Loucy (cell line): ENCODE results near the gene DAB1.

Experiments used
- EZH2phosphoT487 ChIP-seq: fragments of 200-600 bp; IDR thresholded peaks from 2 replicates; pipeline ENCODE4 v1.6.1; 2018; ENCODE audit warnings: antibody characterized with exemption, mild to moderate bottlenecking, moderate library complexity, borderline replicate concordance
- TF ChIP-seq, protein P1 (sequence below): fragments of 200-600 bp; sonication (generic); conservative IDR thresholded peaks from 2 replicates; pipeline ENCODE4 v1.5.1; 2014; ENCODE audit warnings: mild to moderate bottlenecking, antibody characterized with exemption, low read length

DNA sequence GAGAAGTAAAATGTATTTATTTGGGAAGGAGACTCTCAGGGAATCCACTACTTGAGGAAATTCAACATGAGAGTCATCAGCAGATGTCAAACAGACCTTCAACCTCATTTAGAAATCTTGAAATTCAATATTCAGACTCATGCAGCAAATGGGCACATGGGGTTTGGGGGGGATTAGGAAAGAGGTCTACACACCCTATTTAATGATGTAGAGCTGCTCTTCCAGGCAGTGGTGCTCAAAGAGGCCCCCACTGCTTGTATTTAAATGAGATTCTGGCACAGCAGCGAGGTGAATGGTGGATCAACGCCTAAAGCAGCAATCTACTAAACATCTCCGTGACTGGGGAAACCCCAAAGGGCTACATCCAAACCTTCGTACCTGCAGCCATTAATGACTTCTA, 244.9 kb downstream of the DAB1 start:
- TF ChIP-seq, protein P1, sequence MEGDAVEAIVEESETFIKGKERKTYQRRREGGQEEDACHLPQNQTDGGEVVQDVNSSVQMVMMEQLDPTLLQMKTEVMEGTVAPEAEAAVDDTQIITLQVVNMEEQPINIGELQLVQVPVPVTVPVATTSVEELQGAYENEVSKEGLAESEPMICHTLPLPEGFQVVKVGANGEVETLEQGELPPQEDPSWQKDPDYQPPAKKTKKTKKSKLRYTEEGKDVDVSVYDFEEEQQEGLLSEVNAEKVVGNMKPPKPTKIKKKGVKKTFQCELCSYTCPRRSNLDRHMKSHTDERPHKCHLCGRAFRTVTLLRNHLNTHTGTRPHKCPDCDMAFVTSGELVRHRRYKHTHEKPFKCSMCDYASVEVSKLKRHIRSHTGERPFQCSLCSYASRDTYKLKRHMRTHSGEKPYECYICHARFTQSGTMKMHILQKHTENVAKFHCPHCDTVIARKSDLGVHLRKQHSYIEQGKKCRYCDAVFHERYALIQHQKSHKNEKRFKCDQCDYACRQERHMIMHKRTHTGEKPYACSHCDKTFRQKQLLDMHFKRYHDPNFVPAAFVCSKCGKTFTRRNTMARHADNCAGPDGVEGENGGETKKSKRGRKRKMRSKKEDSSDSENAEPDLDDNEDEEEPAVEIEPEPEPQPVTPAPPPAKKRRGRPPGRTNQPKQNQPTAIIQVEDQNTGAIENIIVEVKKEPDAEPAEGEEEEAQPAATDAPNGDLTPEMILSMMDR: no peak
- no peak for TF ChIP-seq EZH2phosphoT487
